Measurements from ENCODE around the gene ZBTB8OS. TPM values are rescaled to one million over a fixed set of nuclear protein-coding genes. Genes with fewer than 3 reads are reported as not detected.

ZBTB8OS gene
- polyA plus RNA-seq, 1 experiment: 89.1 TPM

DNA sequence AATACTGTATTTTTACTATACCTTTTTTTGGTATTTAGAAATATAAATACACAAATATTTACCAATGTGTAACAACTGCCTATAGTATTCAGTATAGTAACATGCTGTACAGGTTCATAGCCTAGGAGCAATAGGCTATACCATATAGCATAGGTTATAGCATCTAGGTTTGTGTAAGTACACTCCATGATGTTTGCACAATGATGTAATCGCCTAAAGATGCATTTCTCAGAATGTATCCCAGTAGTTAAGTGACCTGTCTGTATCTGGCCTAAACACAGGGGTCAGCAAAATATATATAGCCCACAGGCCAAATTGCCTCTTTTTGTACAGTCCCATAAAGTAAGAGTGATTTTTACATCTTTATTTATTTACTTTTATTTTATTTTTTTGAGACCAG is 24.2 kb downstream of the ZBTB8OS start:
- Histone ChIP-seq H3K9me3 (ENCODE audit: control insufficient read depth, insufficient read depth, low read length) (no peaks in the 10 kb centered on the region), H3K4me3 (ENCODE audit: low read depth, low read length) (no peak overlapping the region), H3K27me3 (ENCODE audit: control insufficient read depth, insufficient read depth, low read length) (no peaks in the 10 kb centered on the region), H3K27ac (ENCODE audit: low read depth, low read length) (no peak overlapping the region)
- TF ChIP-seq, protein P1, sequence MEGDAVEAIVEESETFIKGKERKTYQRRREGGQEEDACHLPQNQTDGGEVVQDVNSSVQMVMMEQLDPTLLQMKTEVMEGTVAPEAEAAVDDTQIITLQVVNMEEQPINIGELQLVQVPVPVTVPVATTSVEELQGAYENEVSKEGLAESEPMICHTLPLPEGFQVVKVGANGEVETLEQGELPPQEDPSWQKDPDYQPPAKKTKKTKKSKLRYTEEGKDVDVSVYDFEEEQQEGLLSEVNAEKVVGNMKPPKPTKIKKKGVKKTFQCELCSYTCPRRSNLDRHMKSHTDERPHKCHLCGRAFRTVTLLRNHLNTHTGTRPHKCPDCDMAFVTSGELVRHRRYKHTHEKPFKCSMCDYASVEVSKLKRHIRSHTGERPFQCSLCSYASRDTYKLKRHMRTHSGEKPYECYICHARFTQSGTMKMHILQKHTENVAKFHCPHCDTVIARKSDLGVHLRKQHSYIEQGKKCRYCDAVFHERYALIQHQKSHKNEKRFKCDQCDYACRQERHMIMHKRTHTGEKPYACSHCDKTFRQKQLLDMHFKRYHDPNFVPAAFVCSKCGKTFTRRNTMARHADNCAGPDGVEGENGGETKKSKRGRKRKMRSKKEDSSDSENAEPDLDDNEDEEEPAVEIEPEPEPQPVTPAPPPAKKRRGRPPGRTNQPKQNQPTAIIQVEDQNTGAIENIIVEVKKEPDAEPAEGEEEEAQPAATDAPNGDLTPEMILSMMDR (IDR thresholded peaks at IDR 0.05; ENCODE audit: low read depth, low read length): no peak
- no peak for DNase-seq (ENCODE audit: low read depth, low spot score)
- POLR2A ChIA-PET: no interaction called here
- CTCF ChIA-PET: no interaction called here

DNA sequence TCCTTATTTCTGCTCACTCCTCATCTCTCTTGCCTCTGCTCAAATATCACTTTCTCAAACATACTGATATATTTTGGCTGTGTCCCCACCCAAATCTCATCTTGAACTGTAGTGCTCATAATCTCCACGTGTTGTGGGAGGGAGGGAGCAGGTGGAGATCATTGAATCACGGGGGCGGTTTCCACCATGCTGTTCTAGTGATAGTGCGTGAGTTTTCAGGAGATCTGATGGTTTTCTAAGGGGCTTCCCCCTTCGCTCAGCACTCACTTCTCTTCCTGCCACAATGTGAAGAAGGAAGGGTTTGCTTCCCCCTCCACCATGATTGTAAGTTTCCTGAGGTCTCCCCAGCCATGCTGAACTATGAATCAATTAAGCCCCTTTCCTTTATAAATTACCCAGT is 26.6 kb downstream of the ZBTB8OS start:
- Histone ChIP-seq H3K27ac (ENCODE audit: low read depth, low read length) (no peak overlapping the region), H3K9me3 (ENCODE audit: control insufficient read depth, insufficient read depth, low read length) (no peaks in the 10 kb centered on the region), H3K27me3 (ENCODE audit: control insufficient read depth, insufficient read depth, low read length) (no peaks in the 10 kb centered on the region), H3K4me3 (ENCODE audit: low read depth, low read length) (no peak overlapping the region)
- TF ChIP-seq, protein P1 (IDR thresholded peaks at IDR 0.05; ENCODE audit: low read depth, low read length): no peak
- POLR2A ChIA-PET: no interaction called here
- CTCF ChIA-PET: no interaction called here
- DNase-seq (ENCODE audit: low read depth, low spot score): no peak

DNA sequence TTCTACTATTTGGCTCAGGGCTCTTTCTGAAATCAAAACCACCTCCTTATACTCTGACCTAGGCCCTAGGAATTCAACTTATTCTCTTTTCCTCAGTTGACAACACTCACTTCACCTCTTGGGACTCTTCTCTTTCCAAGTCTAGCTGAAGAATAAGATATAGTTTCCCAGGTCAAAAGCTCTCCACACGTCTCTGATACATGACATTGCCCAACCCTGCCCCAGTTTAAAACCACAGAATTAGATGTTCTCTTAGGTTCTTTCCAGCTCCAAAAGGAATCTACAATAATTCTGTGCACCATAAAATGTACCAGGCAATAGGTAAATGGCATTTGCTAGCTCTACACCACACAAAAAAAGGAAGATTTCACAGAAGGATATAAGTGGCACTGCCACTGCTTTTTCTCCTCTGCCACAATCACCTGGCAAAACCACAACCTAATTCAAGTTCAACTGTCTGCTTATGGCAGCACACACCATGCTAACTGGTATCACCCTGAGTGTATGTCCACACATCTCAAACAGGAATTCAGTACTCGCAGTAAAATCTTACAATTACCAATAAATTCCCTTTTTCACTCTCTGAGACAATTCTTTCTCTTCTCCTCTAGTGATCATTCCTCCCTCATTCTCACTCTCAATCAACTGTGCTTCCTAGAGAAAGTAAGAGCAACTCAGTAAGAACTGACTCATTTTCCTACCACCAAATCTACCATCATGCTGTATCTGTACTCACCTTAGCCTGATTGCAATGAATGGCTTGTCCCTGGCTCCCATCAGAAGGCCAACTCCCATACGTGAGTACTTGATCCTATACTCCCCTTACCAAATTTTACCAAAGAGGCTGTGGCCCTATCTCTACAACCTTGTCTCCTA is 27.3 kb downstream of the ZBTB8OS start:
- Histone ChIP-seq H3K9me3 (ENCODE audit: control insufficient read depth, insufficient read depth, low read length) (no peaks in the 10 kb centered on the region), H3K4me3 (ENCODE audit: low read depth, low read length) (no peak overlapping the region), H3K27ac (ENCODE audit: low read depth, low read length) (no peak overlapping the region), H3K27me3 (ENCODE audit: control insufficient read depth, insufficient read depth, low read length) (no peaks in the 10 kb centered on the region)
- no peak for DNase-seq (ENCODE audit: low read depth, low spot score)
- TF ChIP-seq, protein P1 (IDR thresholded peaks at IDR 0.05; ENCODE audit: low read depth, low read length): no peak
- CTCF ChIA-PET: interaction anchor here (0.6 to 1.1 kb wide), 2 partner anchors 102 to 222 kb away, joined by 3 to 4 read pairs; no protein-coding TSS in a partner anchor
- POLR2A ChIA-PET: no interaction called here

DNA sequence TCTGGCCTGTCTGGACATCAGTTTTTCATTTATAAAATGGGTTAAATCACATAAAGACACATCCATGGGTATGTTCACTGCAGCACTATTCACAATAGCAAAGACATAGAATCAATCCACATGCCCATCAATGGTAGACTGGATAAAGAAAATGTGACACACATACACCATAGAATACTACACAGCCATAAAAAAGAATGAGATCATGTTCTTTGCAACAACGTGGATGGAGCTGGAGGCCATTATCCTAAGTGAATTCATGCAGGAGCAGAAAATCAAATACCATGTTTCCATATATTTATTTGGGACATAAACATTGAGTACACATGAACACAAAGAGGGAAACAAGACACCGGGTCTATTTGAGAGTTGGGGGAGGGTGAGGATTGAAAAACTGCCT is 28.1 kb downstream of the ZBTB8OS start:
- no peaks in the 10 kb centered on the region for H3K9me3 ChIP-seq (ENCODE audit: control insufficient read depth, insufficient read depth, low read length)
- no peaks in the 10 kb centered on the region for H3K27me3 ChIP-seq (ENCODE audit: control insufficient read depth, insufficient read depth, low read length)
- TF ChIP-seq, protein P1 (IDR thresholded peaks at IDR 0.05; ENCODE audit: low read depth, low read length): no peak
- H3K27ac ChIP-seq (ENCODE audit: low read depth, low read length): no peak overlapping the region
- no peak for DNase-seq (ENCODE audit: low read depth, low spot score)
- H3K4me3 ChIP-seq (ENCODE audit: low read depth, low read length): no peak overlapping the region
- POLR2A ChIA-PET: no interaction called here
- CTCF ChIA-PET: interaction anchor here (0.6 to 1.1 kb wide), 2 partner anchors 102 to 221 kb away, joined by 3 to 4 read pairs; no protein-coding TSS in a partner anchor

Measured in AG04450 (cell line).